Mucosa of rectum (tissue), 2 donors: Measurements from ENCODE around the gene TCEAL3.
"Not testable (repeated sequence)": the region's sequence is repeated elsewhere in the genome, so short reads cannot be mapped to it uniquely, and the experiment has no call there.

Experiments
- H3K27ac ChIP-seq, 2 donors: one replicate each; pipeline ENCODE4 v1.7.0; 2013; ENCODE audit warnings: inconsistent platforms in 2 of 2, low read depth in 2 of 2, low read length in 2 of 2
- H3K27me3 ChIP-seq, 2 donors: one replicate each; pipeline ENCODE4 v1.7.0; 2013; ENCODE audit warnings: low read length in 2 of 2; ENCODE audit not compliant: control insufficient read depth in 2 of 2, insufficient read depth in 2 of 2
- H3K36me3 ChIP-seq, 2 donors: one replicate each; pipeline ENCODE4 v1.7.0; 2013; ENCODE audit warnings: low read length in 2 of 2; ENCODE audit not compliant: control insufficient read depth in 2 of 2, insufficient read depth in 2 of 2
- H3K4me1 ChIP-seq, 2 donors: one replicate each; pipeline ENCODE4 v1.7.0; 2013; ENCODE audit warnings: low read length in 2 of 2, mild to moderate bottlenecking in 1 of 2; ENCODE audit not compliant: control insufficient read depth in 2 of 2, insufficient read depth in 2 of 2
- H3K4me3 ChIP-seq, 2 donors: one replicate each; pipeline ENCODE4 v1.7.0; 2013; ENCODE audit warnings: low read length in 2 of 2
- H3K9ac ChIP-seq, 2 donors: one replicate each; pipeline ENCODE4 v1.7.0; 2013; ENCODE audit warnings: low read length in 2 of 2, low read depth in 1 of 2, mild to moderate bottlenecking in 1 of 2
- H3K9me3 ChIP-seq, 2 donors: one replicate each; pipeline ENCODE4 v1.7.0; 2013; ENCODE audit warnings: low read length in 2 of 2; ENCODE audit not compliant: control insufficient read depth in 2 of 2
- donor health status: healthy.
- donor health status: Normal muscosa, but diverticular disease.

The TCEAL3 gene

DNA sequence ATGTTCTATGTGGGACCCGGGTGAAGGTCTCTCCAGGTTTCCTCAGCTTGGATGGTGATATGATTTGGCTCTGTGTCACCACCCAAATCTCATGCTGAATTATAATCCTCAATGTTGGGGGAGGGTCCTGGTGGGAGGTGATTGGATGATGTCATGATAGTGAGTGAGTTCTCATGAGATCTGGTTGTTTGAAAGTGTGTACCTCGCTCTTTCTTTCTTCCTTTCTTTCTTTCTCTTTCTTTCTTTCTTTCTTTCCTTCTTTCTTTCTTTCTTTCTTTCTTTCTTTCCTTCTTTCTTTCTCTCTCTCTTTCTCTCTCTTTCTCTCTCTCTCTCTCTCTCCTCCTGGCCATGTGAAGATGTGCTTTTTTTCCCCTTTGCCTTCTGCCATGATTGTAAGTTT lies 51.7 kb downstream of the TCEAL3 start:
- not testable (repeated sequence) for H3K4me3 ChIP-seq, H3K27me3 ChIP-seq, H3K27ac ChIP-seq, H3K36me3 ChIP-seq, H3K9ac ChIP-seq, H3K9me3 ChIP-seq, H3K4me1 ChIP-seq
